ENCODE results near the gene TMEM204.

DNA sequence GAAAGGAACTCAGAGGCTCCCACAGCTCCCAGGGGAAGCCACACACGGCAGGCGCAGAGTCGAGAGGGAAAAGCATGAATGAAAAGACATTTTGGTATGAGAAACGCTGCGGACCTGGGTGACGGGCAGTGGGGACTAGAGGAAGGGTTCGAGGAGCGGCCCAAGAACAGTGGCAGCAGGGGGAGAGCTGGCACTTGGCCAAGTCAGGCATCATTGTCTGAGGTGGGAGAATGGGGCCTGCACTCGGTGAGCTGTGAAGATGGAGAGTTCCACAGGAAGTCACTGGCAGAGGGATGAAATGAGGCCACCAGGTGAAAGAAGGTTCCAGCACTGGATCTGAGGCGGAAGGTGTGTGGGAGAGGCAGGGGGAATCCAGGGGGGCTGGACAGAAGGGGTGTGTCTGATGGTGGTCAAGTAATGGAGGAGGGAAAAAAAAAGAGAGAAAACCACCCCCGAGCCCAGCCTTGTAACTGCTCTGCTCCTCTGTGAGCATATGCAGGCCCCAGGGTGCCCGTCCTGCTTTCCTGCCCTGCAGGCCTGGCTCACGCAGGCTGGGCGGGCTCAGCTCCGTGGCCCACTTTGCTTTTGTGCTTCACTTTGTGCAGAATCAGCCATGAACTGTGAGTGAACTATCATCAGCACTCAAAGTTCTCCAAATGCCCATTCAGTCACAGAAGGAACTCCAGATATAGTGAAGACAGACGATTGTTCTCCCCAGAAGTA, 31.8 kb downstream of the TMEM204 start:
- TF ChIP-seq CTCF (IDR thresholded peaks at IDR 0.05), result no peak
- TF ChIP-seq POLR2A (IDR thresholded peaks at IDR 0.05), result no peak
- no peak for TF ChIP-seq EP300 (IDR thresholded peaks at IDR 0.05)
